ENCODE data around the gene DYNC2H1.

GRCh38 chr11:103076361-103076760, 32.9 kb upstream of the DYNC2H1 start:
- TF ChIP-seq POLR2A (IDR thresholded peaks at IDR 0.05) (no peak), CTCF (IDR thresholded peaks at IDR 0.05) (no peak), POLR2AphosphoS5 (IDR thresholded peaks at IDR 0.05; ENCODE audit: insufficient read depth in 1 of 2, low read depth in 1 of 2) (no peak)
